Measurements from ENCODE around the gene PSKH1.

PSKH1 gene

GRCh38 chr16:67871256-67871655 is 21.8 kb upstream of the PSKH1 start:
- no peaks in the 10 kb centered on the region for H3K27me3 ChIP-seq (ENCODE audit: insufficient read depth, low read length, poor library complexity, severe bottlenecking)
- H3K79me2 ChIP-seq (ENCODE audit: insufficient read depth, low read length): peaks cover 34% of the 10 kb centered on the region
- H3K9me3 ChIP-seq (ENCODE audit: insufficient read depth, low read depth, low read length): no peaks in the 10 kb centered on the region
- H3K9ac ChIP-seq (ENCODE audit: low read depth, low read length, poor library complexity, severe bottlenecking): no peak overlapping the region
- no peak for TF ChIP-seq CTCF (conservative IDR thresholded peaks at IDR 0.05; ENCODE audit: low read length)
- no peak for TF ChIP-seq EZH2phosphoT487 (IDR thresholded peaks at IDR 0.05; ENCODE audit: borderline replicate concordance)
- no peaks in the 10 kb centered on the region for H3K9me2 ChIP-seq (replicated peaks; ENCODE audit: low read depth, low read length)
- H3K4me3 ChIP-seq (ENCODE audit: low read length, poor library complexity, severe bottlenecking): no peak overlapping the region
- H4K20me1 ChIP-seq (ENCODE audit: insufficient read depth, low read length, poor library complexity, severe bottlenecking): peaks cover 29% of the 10 kb centered on the region
- no peaks in the 10 kb centered on the region for H3F3A ChIP-seq (ENCODE audit: low read depth)
- no peak overlapping the region for H3K4me2 ChIP-seq (ENCODE audit: low read depth, low read length, poor library complexity, severe bottlenecking)
- H2AFZ ChIP-seq (ENCODE audit: low read length): no peak overlapping the region
- H3K4me1 ChIP-seq (ENCODE audit: insufficient read depth, low read length, poor library complexity, severe bottlenecking): peaks cover 23% of the 10 kb centered on the region
- peaks cover 54% of the 10 kb centered on the region; the same call in 1 of the 2 replicates for H3K36me3 ChIP-seq (ENCODE audit: insufficient read depth, low read length)

GRCh38 chr16:67872131-67872630 is 20.9 kb upstream of the PSKH1 start:
- no peak for TF ChIP-seq CTCF (conservative IDR thresholded peaks at IDR 0.05; ENCODE audit: low read length)
- TF ChIP-seq EZH2phosphoT487 (IDR thresholded peaks at IDR 0.05; ENCODE audit: borderline replicate concordance): no peak
- Histone ChIP-seq H3K4me3 (ENCODE audit: low read length, poor library complexity, severe bottlenecking) (peak overlapping the region; percentile 98), H3K9me2 (replicated peaks; ENCODE audit: low read depth, low read length) (no peaks in the 10 kb centered on the region), H3K4me1 (ENCODE audit: insufficient read depth, low read length, poor library complexity, severe bottlenecking) (peaks cover 23% of the 10 kb centered on the region), H3F3A (ENCODE audit: low read depth) (no peaks in the 10 kb centered on the region), H3K9me3 (ENCODE audit: insufficient read depth, low read depth, low read length) (no peaks in the 10 kb centered on the region), H4K20me1 (ENCODE audit: insufficient read depth, low read length, poor library complexity, severe bottlenecking) (peaks cover 35% of the 10 kb centered on the region), H3K36me3 (ENCODE audit: insufficient read depth, low read length) (peaks cover 54% of the 10 kb centered on the region; the same call in 1 of the 2 replicates), H2AFZ (ENCODE audit: low read length) (peak overlapping the region; percentile 11; the same call in 1 of the 2 replicates), H3K4me2 (ENCODE audit: low read depth, low read length, poor library complexity, severe bottlenecking) (peak overlapping the region; percentile 91), H3K9ac (ENCODE audit: low read depth, low read length, poor library complexity, severe bottlenecking) (peak overlapping the region; percentile 92), H3K79me2 (ENCODE audit: insufficient read depth, low read length) (peaks cover 43% of the 10 kb centered on the region), H3K27me3 (ENCODE audit: insufficient read depth, low read length, poor library complexity, severe bottlenecking) (no peaks in the 10 kb centered on the region)

GRCh38 chr16:67872631-67873434 is 20.2 kb upstream of the PSKH1 start, which contains the start of gene EDC4:
Gene EDC4, plus strand, starts transcription at chr16:67873052. Its CDS starts 210 bp downstream, at chr16:67873262.
- peak within 1 kb of the TSS; percentile 98 for H3K4me3 ChIP-seq (ENCODE audit: low read length, poor library complexity, severe bottlenecking)
- TF ChIP-seq CTCF (conservative IDR thresholded peaks at IDR 0.05; ENCODE audit: low read length): no peak
- no peak for TF ChIP-seq EZH2phosphoT487 (IDR thresholded peaks at IDR 0.05; ENCODE audit: borderline replicate concordance)
- H3K9ac ChIP-seq (ENCODE audit: low read depth, low read length, poor library complexity, severe bottlenecking): peak within 1 kb of the TSS; percentile 92
- H2AFZ ChIP-seq (ENCODE audit: low read length): peak within 1 kb of the TSS; percentile 90
- H3K27me3 ChIP-seq (ENCODE audit: insufficient read depth, low read length, poor library complexity, severe bottlenecking): no peaks in the 10 kb centered on the region
- H3K9me2 ChIP-seq (replicated peaks; ENCODE audit: low read depth, low read length): no peaks in the 10 kb centered on the region
- H3K9me3 ChIP-seq (ENCODE audit: insufficient read depth, low read depth, low read length): no peaks in the 10 kb centered on the region
- H3K4me1 ChIP-seq (ENCODE audit: insufficient read depth, low read length, poor library complexity, severe bottlenecking): peaks cover 23% of the 10 kb centered on the region
- H3K36me3 ChIP-seq (ENCODE audit: insufficient read depth, low read length): peaks cover 52% of the 10 kb centered on the region; the same call in 1 of the 2 replicates
- H4K20me1 ChIP-seq (ENCODE audit: insufficient read depth, low read length, poor library complexity, severe bottlenecking): peaks cover 35% of the 10 kb centered on the region
- H3F3A ChIP-seq (ENCODE audit: low read depth): no peaks in the 10 kb centered on the region
- peak within 1 kb of the TSS; percentile 91 for H3K4me2 ChIP-seq (ENCODE audit: low read depth, low read length, poor library complexity, severe bottlenecking)
- H3K79me2 ChIP-seq (ENCODE audit: insufficient read depth, low read length): peaks cover 47% of the 10 kb centered on the region

All from Loucy (cell line).